HCT116 (cell line): ENCODE results near the gene FBXL17. TPM values are rescaled to one million over a fixed set of nuclear protein-coding genes. Genes with fewer than 3 reads are reported as not detected.

Source experiments
- ATAC-seq: fragments of 200-7000 bp; cut with Tn5 transposase; 2 replicates; pipeline ENCODE4 v1.9.1; 2020; ENCODE audit warnings: mild to moderate bottlenecking, moderate library complexity
- BruUV-seq: library from RNA; stranded (reverse); fragments of 400-500 nt; replicated peaks from 2 replicates; lab custom pipeline; 2021; lab: Mats Ljungman, UMichigan
- CTCF ChIA-PET: fragments of 300-600 bp; sonication (Branson Sonifier 250); formaldehyde crosslinking; loops from one replicate; lab custom pipeline; 2021; ENCODE audit warnings: antibody characterized with exemption; lab: Charles Lee
- POLR2A ChIA-PET: fragments of 300-600, 350-600 bp; sonication (Branson Sonifier 250); formaldehyde crosslinking; loops from one replicate; lab custom pipeline; 2021; ENCODE audit warnings: antibody characterized with exemption; lab: Charles Lee
- RAD21 ChIA-PET, 2 experiments: fragments of 300-600 bp; sonication (Branson Sonifier 250); formaldehyde crosslinking; loops; one replicate each; lab custom pipeline; 2023; ENCODE audit warnings: low total read pairs in 2 of 2; ENCODE audit not compliant: uncharacterized antibody in 2 of 2, unreplicated experiment in 2 of 2, low non-redundant PET in 1 of 2; lab: Charles Lee
- DNase-seq: peaks from one replicate; pipeline ENCODE4 v3.0.0-alpha.2; 2010; ENCODE audit warnings: low read depth, low spot score
- H2AFZ ChIP-seq: fragments of 200-600 bp; shearing (Covaris generic), sonication (generic); 2 replicates; pipeline ENCODE4 v1.6.1; 2017; ENCODE audit warnings: low read depth, mixed run types, mixed read lengths, antibody characterized with exemption, low read length; ENCODE audit not compliant: poor library complexity, severe bottlenecking
- H3K27ac ChIP-seq: 2 replicates; pipeline ENCODE4 v1.5.1; 2012; ENCODE audit warnings: low read depth, low read length
- H3K27me3 ChIP-seq: fragments of 200-600 bp; sonication (generic); 2 replicates; pipeline ENCODE4 v1.6.1; 2016; ENCODE audit warnings: mixed run types, low read length, mixed read lengths; ENCODE audit not compliant: insufficient read depth
- H3K36me3 ChIP-seq, 2 experiments: fragments of 200-500 bp in 1 of 2; fragments of 200-600 bp in 1 of 2; sonication (Bioruptor generic) in 1 of 2; sonication (generic) in 1 of 2; 2 replicates each; pipeline versions ENCODE4 v1.5.1 to v1.6.1; 2014 to 2016; ENCODE audit warnings: low read length in 2 of 2, inconsistent platforms in 1 of 2, mixed read lengths in 1 of 2, mixed run types in 1 of 2; ENCODE audit not compliant: insufficient read depth in 2 of 2, control insufficient read depth in 1 of 2
- H3K4me1 ChIP-seq, 2 experiments: fragments of 200-600 bp in 1 of 2; sonication (generic) in 1 of 2; 2 replicates each; pipeline versions ENCODE4 v1.5.1 to v1.6.1; 2012 to 2017; ENCODE audit warnings: low read length in 2 of 2, inconsistent platforms in 1 of 2, mild to moderate bottlenecking in 1 of 2, mixed read lengths in 1 of 2, mixed run types in 1 of 2, moderate library complexity in 1 of 2; ENCODE audit not compliant: insufficient read depth in 2 of 2, control insufficient read depth in 1 of 2
- H3K4me2 ChIP-seq: fragments of 200-600 bp; sonication (generic); 2 replicates; pipeline ENCODE4 v1.6.1; 2017; ENCODE audit warnings: mixed run types, low read length, mixed read lengths
- H3K4me3 ChIP-seq, 2 experiments: fragments of 200-600 bp in 1 of 2; sonication (generic) in 1 of 2; replicated peaks in 1 of 2; 2 replicates each; pipeline ENCODE4 v1.5.1; 2011 to 2016; ENCODE audit warnings: low read length in 2 of 2, control low read depth in 1 of 2, low read depth in 1 of 2, mild to moderate bottlenecking in 1 of 2, mixed read lengths in 1 of 2, mixed run types in 1 of 2
- H3K79me2 ChIP-seq: fragments of 200-600 bp; sonication (generic); 2 replicates; pipeline ENCODE4 v1.6.1; 2017; ENCODE audit warnings: mild to moderate bottlenecking, mixed run types, low read length, moderate library complexity, mixed read lengths; ENCODE audit not compliant: insufficient read depth
- H3K9ac ChIP-seq: fragments of 200-600 bp; sonication (generic); 2 replicates; pipeline ENCODE4 v1.6.1; 2016; ENCODE audit warnings: low read length, mixed read lengths
- H3K9me2 ChIP-seq: fragments of 200-600 bp; sonication (generic), shearing (Covaris generic); 2 replicates; pipeline ENCODE4 v1.6.1; 2017; ENCODE audit warnings: mixed run types, mild to moderate bottlenecking, moderate library complexity; ENCODE audit not compliant: insufficient read depth
- H3K9me3 ChIP-seq, 2 experiments: fragments of 200-500 bp in 1 of 2; fragments of 200-600 bp in 1 of 2; sonication (Bioruptor generic) in 1 of 2; sonication (generic) in 1 of 2; 2 replicates each; pipeline ENCODE4 v1.6.1; 2014 to 2017; ENCODE audit warnings: low read length in 2 of 2, mixed read lengths in 2 of 2, inconsistent platforms in 1 of 2, low read depth in 1 of 2, mild to moderate bottlenecking in 1 of 2, mixed run types in 1 of 2, moderate library complexity in 1 of 2; ENCODE audit not compliant: control insufficient read depth in 1 of 2, insufficient read depth in 1 of 2
- H4K20me1 ChIP-seq: fragments of 200-600 bp; sonication (generic), shearing (Covaris generic); 2 replicates; pipeline ENCODE4 v1.6.1; 2017; ENCODE audit warnings: mixed run types, mild to moderate bottlenecking, moderate library complexity; ENCODE audit not compliant: insufficient read depth
- ATF3 ChIP-seq: IDR thresholded peaks from 2 replicates; pipeline ENCODE4 v1.6.1; 2012
- CEBPB ChIP-seq: IDR thresholded peaks from 2 replicates; pipeline ENCODE4 v1.6.1; 2012; ENCODE audit warnings: low read depth
- CTCF ChIP-seq, 3 experiments: fragments of 200-600 bp in 1 of 3; sonication (generic) in 1 of 3; IDR thresholded peaks in 2 of 3; conservative IDR thresholded peaks in 1 of 3; 2 replicates each; pipeline ENCODE4 v1.5.1; 2012 to 2017; ENCODE audit warnings: low read depth in 2 of 3, low read length in 2 of 3, antibody characterized with exemption in 1 of 3, borderline replicate concordance in 1 of 3, control low read depth in 1 of 3, mild to moderate bottlenecking in 1 of 3, mixed read lengths in 1 of 3, mixed run types in 1 of 3, moderate library complexity in 1 of 3; ENCODE audit not compliant: insufficient read depth in 1 of 3
- EZH2phosphoT487 ChIP-seq: fragments of 200-600 bp; IDR thresholded peaks from 2 replicates; pipeline ENCODE4 v1.6.1; 2018; ENCODE audit warnings: antibody characterized with exemption, borderline replicate concordance
- MAX ChIP-seq: IDR thresholded peaks from 2 replicates; pipeline ENCODE4 v1.6.1; 2012
- POLR2AphosphoS5 ChIP-seq: IDR thresholded peaks from 2 replicates; pipeline ENCODE4 v1.6.1; 2011; ENCODE audit warnings: mild to moderate bottlenecking, low read depth, low read length, moderate library complexity
- REST ChIP-seq: IDR thresholded peaks from 2 replicates; pipeline ENCODE4 v1.6.1; 2012; ENCODE audit warnings: low read depth
- SIN3A ChIP-seq: IDR thresholded peaks from 2 replicates; pipeline ENCODE4 v1.6.1; 2012; ENCODE audit warnings: low read depth
- SRF ChIP-seq: IDR thresholded peaks from 2 replicates; pipeline ENCODE4 v1.6.1; 2012; ENCODE audit warnings: low read depth
- TCF7L2 ChIP-seq: IDR thresholded peaks from 2 replicates; pipeline ENCODE4 v1.7.0; 2011; ENCODE audit warnings: borderline replicate concordance, inconsistent platforms; ENCODE audit not compliant: insufficient read depth, insufficient read length; ENCODE audit errors: extremely low read depth
- YY1 ChIP-seq: IDR thresholded peaks from 2 replicates; pipeline ENCODE4 v1.6.1; 2011; ENCODE audit warnings: low read length, low read depth, moderate library complexity, mild to moderate bottlenecking; ENCODE audit not compliant: insufficient replicate concordance; ENCODE audit errors: extremely low read depth
- intact Hi-C: fragments of 100-400 bp; cut with micrococcal nuclease; formaldehyde crosslinking; loops from 2 replicates; pipeline ENCODE4 v1.10.0; 2022
- total RNA-seq: library from RNA; stranded (reverse); gene quantifications from one replicate; pipeline ENCODE4 v1.2.1, GENCODE V29; 2021; ENCODE audit not compliant: unreplicated experiment

Gene FBXL17
- total RNA-seq, 1 experiment from 2014 or later = 9.4 TPM

- ChIA-PET RAD21 (no interaction called here), CTCF (interaction anchor here (1.0 kb wide), 1 partner anchor 10 kb away, joined by 4 read pairs; no protein-coding TSS in a partner anchor)
- TF ChIP-seq SRF (no peak), POLR2AphosphoS5 (no peak), YY1 (no peak), SIN3A (no peak)
- TF ChIP-seq, all 23 proteins: peak for 0
- H3K79me2 ChIP-seq = no peaks in the 10 kb centered on the region
- H3K9ac ChIP-seq = no peak overlapping the region
- H3K4me3 ChIP-seq = no peak overlapping the region
- no peaks in the 10 kb centered on the region for H4K20me1 ChIP-seq
- no peak overlapping the region for H3K27ac ChIP-seq
- POLR2A ChIA-PET = no interaction called here
- no peak overlapping the region for H3K4me2 ChIP-seq
- intact Hi-C loops = no loop called here
- H3K4me1 ChIP-seq = no peaks in the 10 kb centered on the region
- no peaks in the 10 kb centered on the region for H3K27me3 ChIP-seq
- H2AFZ ChIP-seq = no peak overlapping the region
- ATAC-seq = no peak
- H3K9me3 ChIP-seq = no peaks in the 10 kb centered on the region
- no TSS peak for BruUV-seq
- no peaks in the 10 kb centered on the region for H3K9me2 ChIP-seq
- DNase-seq = no peak
- no peaks in the 10 kb centered on the region for H3K36me3 ChIP-seq
Observed at GRCh38 chr5:108249785-108250426, 132.0 kb downstream of the FBXL17 start.

GRCh38 chr5:108249095-108249784 is 132.7 kb downstream of the FBXL17 start:
- DNase-seq (no peak), ATAC-seq (no peak)
- POLR2A ChIA-PET = no interaction called here
- RAD21 ChIA-PET = no interaction called here
- no peak overlapping the region for H2AFZ ChIP-seq
- CTCF ChIA-PET = interaction anchor here (1.0 kb wide), 1 partner anchor 11 kb away, joined by 4 read pairs; no protein-coding TSS in a partner anchor
- H3K4me3 ChIP-seq = no peak overlapping the region
- no peaks in the 10 kb centered on the region for H3K9me3 ChIP-seq
- no peaks in the 10 kb centered on the region for H3K36me3 ChIP-seq
- intact Hi-C loops = no loop called here
- no peaks in the 10 kb centered on the region for H4K20me1 ChIP-seq
- H3K27me3 ChIP-seq = no peaks in the 10 kb centered on the region
- H3K4me1 ChIP-seq = no peaks in the 10 kb centered on the region
- no peak overlapping the region for H3K4me2 ChIP-seq
- no peak overlapping the region for H3K27ac ChIP-seq
- H3K79me2 ChIP-seq = no peaks in the 10 kb centered on the region
- H3K9me2 ChIP-seq = no peaks in the 10 kb centered on the region
- no TSS peak for BruUV-seq
- no peak overlapping the region for H3K9ac ChIP-seq
- TF ChIP-seq EZH2phosphoT487 (no peak), POLR2AphosphoS5 (no peak), REST (no peak), TCF7L2 (no peak), CEBPB (no peak), ATF3 (no peak), SIN3A (no peak), CTCF (IDR thresholded peaks at IDR 0.05 in 2 of 3, conservative IDR thresholded peaks at IDR 0.05 in 1 of 3; ENCODE audit: borderline replicate concordance in 1 of 3, insufficient read depth in 1 of 3, low read depth in 2 of 3, low read length in 2 of 3) (no peak), MAX (no peak), YY1 (no peak)
